WI38 (cell line): Measurements from ENCODE around the gene BARX2.

ENCODE experiments used
- H3K4me3 ChIP-seq: 2 replicates; pipeline ENCODE4 v1.5.1; 2011; ENCODE audit warnings: low read depth, mild to moderate bottlenecking, control low read depth, low read length
- CTCF ChIP-seq: IDR thresholded peaks from 2 replicates; pipeline ENCODE4 v1.5.1; 2012; ENCODE audit warnings: low read depth, mild to moderate bottlenecking, control low read depth, low read length

The BARX2 gene

GRCh38 chr11:129384415-129384814 is 8.8 kb downstream of the BARX2 start:
- TF ChIP-seq CTCF = no peak

GRCh38 chr11:129385801-129386200 is 10.2 kb downstream of the BARX2 start:
- TF ChIP-seq CTCF = no peak
- H3K4me3 ChIP-seq = no peak overlapping the region

More at GRCh38 chr11:129384415-129384814, 8.8 kb downstream of the BARX2 start:
- no peak overlapping the region for H3K4me3 ChIP-seq

GRCh38 chr11:129386795-129387397 is 11.2 kb downstream of the BARX2 start:
- no peak overlapping the region for H3K4me3 ChIP-seq
- TF ChIP-seq CTCF = no peak

- TF ChIP-seq CTCF = no peak
- no peak overlapping the region for H3K4me3 ChIP-seq
Observed at GRCh38 chr11:129387434-129387833, 11.8 kb downstream of the BARX2 start.

- TF ChIP-seq CTCF = no peak
Observed at GRCh38 chr11:129388824-129389223, 13.2 kb downstream of the BARX2 start.

GRCh38 chr11:129390303-129390821 is 14.7 kb downstream of the BARX2 start:
- no peak overlapping the region for H3K4me3 ChIP-seq
- TF ChIP-seq CTCF = no peak

More at GRCh38 chr11:129388824-129389223, 13.2 kb downstream of the BARX2 start:
- H3K4me3 ChIP-seq = no peak overlapping the region

- TF ChIP-seq CTCF = no peak
- H3K4me3 ChIP-seq = no peak overlapping the region
Observed at GRCh38 chr11:129391360-129391759, 15.7 kb downstream of the BARX2 start.
